ENCODE results near the gene METAP2. TPM values are rescaled to one million over a fixed set of nuclear protein-coding genes. Genes with fewer than 3 reads are reported as not detected.

Gene METAP2
- total RNA-seq, 1 experiment from 2014 or later: 122 TPM

DNA sequence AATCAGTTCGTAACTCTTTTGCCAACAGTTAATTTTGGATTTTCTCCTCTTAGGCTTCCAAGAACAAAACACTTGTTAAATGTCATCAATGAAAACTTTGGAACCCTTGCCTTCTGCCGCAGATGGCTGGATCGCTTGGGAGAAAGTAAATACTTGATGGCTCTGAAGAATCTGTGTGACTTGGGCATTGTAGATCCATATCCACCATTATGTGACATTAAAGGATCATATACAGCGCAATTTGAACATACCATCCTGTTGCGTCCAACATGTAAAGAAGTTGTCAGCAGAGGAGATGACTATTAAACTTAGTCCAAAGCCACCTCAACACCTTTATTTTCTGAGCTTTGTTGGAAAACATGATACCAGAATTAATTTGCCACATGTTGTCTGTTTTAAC lies 39.6 kb downstream of the METAP2 start:
- TF ChIP-seq, protein P1, sequence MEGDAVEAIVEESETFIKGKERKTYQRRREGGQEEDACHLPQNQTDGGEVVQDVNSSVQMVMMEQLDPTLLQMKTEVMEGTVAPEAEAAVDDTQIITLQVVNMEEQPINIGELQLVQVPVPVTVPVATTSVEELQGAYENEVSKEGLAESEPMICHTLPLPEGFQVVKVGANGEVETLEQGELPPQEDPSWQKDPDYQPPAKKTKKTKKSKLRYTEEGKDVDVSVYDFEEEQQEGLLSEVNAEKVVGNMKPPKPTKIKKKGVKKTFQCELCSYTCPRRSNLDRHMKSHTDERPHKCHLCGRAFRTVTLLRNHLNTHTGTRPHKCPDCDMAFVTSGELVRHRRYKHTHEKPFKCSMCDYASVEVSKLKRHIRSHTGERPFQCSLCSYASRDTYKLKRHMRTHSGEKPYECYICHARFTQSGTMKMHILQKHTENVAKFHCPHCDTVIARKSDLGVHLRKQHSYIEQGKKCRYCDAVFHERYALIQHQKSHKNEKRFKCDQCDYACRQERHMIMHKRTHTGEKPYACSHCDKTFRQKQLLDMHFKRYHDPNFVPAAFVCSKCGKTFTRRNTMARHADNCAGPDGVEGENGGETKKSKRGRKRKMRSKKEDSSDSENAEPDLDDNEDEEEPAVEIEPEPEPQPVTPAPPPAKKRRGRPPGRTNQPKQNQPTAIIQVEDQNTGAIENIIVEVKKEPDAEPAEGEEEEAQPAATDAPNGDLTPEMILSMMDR (IDR thresholded peaks at IDR 0.05; ENCODE audit: unreplicated experiment): no peak
- Mint-ChIP-seq H3K9me3 (ENCODE audit: unreplicated experiment) (no peaks in the 10 kb centered on the region), H3K36me3 (ENCODE audit: insufficient read depth, unreplicated experiment) (peaks cover 74% of the 10 kb centered on the region), H3K4me1 (ENCODE audit: insufficient read depth, unreplicated experiment) (peaks cover 3% of the 10 kb centered on the region), H3K4me3 (ENCODE audit: unreplicated experiment) (no peak overlapping the region), H3K27me3 (ENCODE audit: insufficient read depth, unreplicated experiment) (no peaks in the 10 kb centered on the region), H3K27ac (ENCODE audit: low read depth, unreplicated experiment) (no peak overlapping the region)
- no TSS peak for BruUV-seq (replicated peaks)
- no peak for DNase-seq (ENCODE audit: unreplicated experiment)
- CTCF ChIA-PET: no interaction called here
- POLR2A ChIA-PET: interaction anchor here (0.7 to 2.0 kb wide), 2 partner anchors 39 to 73 kb away, joined by 3 to 9 read pairs; partner anchors contain the start of gene METAP2
- intact Hi-C loops (cut with micrococcal nuclease): no loop called here

DNA sequence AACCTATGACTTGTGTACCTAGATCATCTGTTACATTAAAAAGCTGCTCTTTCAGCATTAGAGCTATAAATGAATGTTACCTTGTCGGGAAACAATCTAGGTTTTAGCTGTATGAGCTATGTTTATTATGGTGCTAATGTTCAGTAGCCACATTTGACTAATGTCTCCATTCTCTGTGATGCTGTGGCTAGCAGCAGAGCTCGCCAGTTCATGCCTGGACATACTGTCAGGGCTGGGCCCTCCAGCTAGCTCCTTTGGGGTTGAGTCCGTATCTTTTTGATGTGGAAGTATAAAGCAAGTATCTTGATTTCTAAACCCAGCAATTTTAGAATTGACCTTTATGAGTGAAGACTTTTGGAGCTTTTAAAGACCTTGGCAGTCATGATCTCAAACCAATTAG lies 41.2 kb downstream of the METAP2 start:
- Mint-ChIP-seq H3K4me1 (ENCODE audit: insufficient read depth, unreplicated experiment) (no peaks in the 10 kb centered on the region), H3K27ac (ENCODE audit: low read depth, unreplicated experiment) (no peak overlapping the region), H3K36me3 (ENCODE audit: insufficient read depth, unreplicated experiment) (peaks cover 58% of the 10 kb centered on the region), H3K9me3 (ENCODE audit: unreplicated experiment) (no peaks in the 10 kb centered on the region), H3K4me3 (ENCODE audit: unreplicated experiment) (no peak overlapping the region), H3K27me3 (ENCODE audit: insufficient read depth, unreplicated experiment) (no peaks in the 10 kb centered on the region)
- TF ChIP-seq, protein P1 (IDR thresholded peaks at IDR 0.05; ENCODE audit: unreplicated experiment): no peak
- no peak for DNase-seq (ENCODE audit: unreplicated experiment)
- CTCF ChIA-PET: interaction anchor here (0.6 to 4.2 kb wide), 3 partner anchors 19 to 603 kb away, joined by 3 to 15 read pairs (median 3); no protein-coding TSS in a partner anchor
- intact Hi-C loops (cut with micrococcal nuclease): no loop called here
- no TSS peak for BruUV-seq (replicated peaks)
- POLR2A ChIA-PET: interaction anchor here (2.0 kb wide), 1 partner anchor 41 kb away, joined by 9 read pairs; the partner anchor contains the start of gene METAP2

DNA sequence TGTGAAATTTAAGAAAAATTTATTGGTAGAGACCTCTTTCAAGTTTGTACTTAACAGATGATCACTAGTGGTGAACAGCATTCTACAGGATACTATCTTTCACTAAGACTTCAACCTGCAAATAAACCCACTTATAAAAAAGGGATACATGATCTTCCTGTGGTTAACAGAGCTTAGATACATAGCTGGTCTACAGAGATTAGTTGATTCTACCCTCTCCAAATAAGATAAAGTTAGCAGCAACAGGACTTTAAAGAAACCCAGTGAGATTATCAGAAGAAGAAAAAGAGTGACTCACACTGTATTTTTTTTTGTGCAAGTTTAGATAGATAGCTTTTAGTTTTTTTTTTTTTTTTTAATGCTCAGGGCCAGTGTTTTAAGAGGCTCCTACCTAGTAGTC lies 42.8 kb downstream of the METAP2 start:
- no peaks in the 10 kb centered on the region for H3K27me3 Mint-ChIP-seq (ENCODE audit: insufficient read depth, unreplicated experiment)

DNA sequence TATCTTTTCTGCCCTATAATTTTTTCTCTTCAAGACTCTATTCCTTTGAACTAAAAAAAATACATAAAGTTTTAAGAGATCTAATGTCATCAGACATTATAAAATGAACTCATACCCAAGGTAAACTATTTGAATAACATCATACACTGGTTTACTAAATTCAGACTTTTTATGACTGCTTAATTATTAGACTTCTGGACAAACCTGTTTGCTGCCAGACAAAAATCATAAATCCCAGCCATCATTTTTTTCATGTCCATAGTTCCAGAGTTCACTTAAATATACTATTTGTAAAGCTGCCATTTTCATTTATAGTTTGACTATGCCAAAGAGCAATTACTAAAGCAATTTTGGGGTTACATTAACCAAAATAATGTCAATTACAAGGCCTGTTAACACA lies 43.3 kb downstream of the METAP2 start:
- CTCF ChIA-PET: interaction anchor here (4.2 kb wide), 1 partner anchor 17 kb away, joined by 15 read pairs; no protein-coding TSS in a partner anchor
- no peaks in the 10 kb centered on the region for H3K27me3 Mint-ChIP-seq (ENCODE audit: insufficient read depth, unreplicated experiment)
- intact Hi-C loops (cut with micrococcal nuclease): no loop called here
- no peak for DNase-seq (ENCODE audit: unreplicated experiment)
- BruUV-seq (replicated peaks): no TSS peak
- no peak overlapping the region for H3K27ac Mint-ChIP-seq (ENCODE audit: low read depth, unreplicated experiment)
- TF ChIP-seq, protein P1 (IDR thresholded peaks at IDR 0.05; ENCODE audit: unreplicated experiment): no peak
- no peaks in the 10 kb centered on the region for H3K9me3 Mint-ChIP-seq (ENCODE audit: unreplicated experiment)
- POLR2A ChIA-PET: no interaction called here
- H3K36me3 Mint-ChIP-seq (ENCODE audit: insufficient read depth, unreplicated experiment): peaks cover 38% of the 10 kb centered on the region
- no peaks in the 10 kb centered on the region for H3K4me1 Mint-ChIP-seq (ENCODE audit: insufficient read depth, unreplicated experiment)
- H3K4me3 Mint-ChIP-seq (ENCODE audit: unreplicated experiment): no peak overlapping the region

More for the DNA sequence above, 42.8 kb downstream of the METAP2 start:
- no TSS peak for BruUV-seq (replicated peaks)
- H3K27ac Mint-ChIP-seq (ENCODE audit: low read depth, unreplicated experiment): no peak overlapping the region
- no peak for DNase-seq (ENCODE audit: unreplicated experiment)
- POLR2A ChIA-PET: interaction anchor here (0.6 to 0.9 kb wide), 3 partner anchors 19 to 266 kb away, joined by 3 to 4 read pairs (median 3); partner anchors contain the start of gene METAP2
- H3K9me3 Mint-ChIP-seq (ENCODE audit: unreplicated experiment): no peaks in the 10 kb centered on the region
- peaks cover 43% of the 10 kb centered on the region for H3K36me3 Mint-ChIP-seq (ENCODE audit: insufficient read depth, unreplicated experiment)
- TF ChIP-seq, protein P1 (IDR thresholded peaks at IDR 0.05; ENCODE audit: unreplicated experiment): no peak
- CTCF ChIA-PET: interaction anchor here (4.2 kb wide), 1 partner anchor 18 kb away, joined by 15 read pairs; no protein-coding TSS in a partner anchor
- H3K4me1 Mint-ChIP-seq (ENCODE audit: insufficient read depth, unreplicated experiment): no peaks in the 10 kb centered on the region
- H3K4me3 Mint-ChIP-seq (ENCODE audit: unreplicated experiment): no peak overlapping the region
- intact Hi-C loops (cut with micrococcal nuclease): no loop called here

Measured in MCF 10A (cell line).